RWPE2 (cell line): Measurements from ENCODE around the gene ADAMTS16.

Experiments
- ATAC-seq: fragments of 200-7000 bp; cut with Tn5 transposase; 3 replicates; pipeline ENCODE4 v1.9.1; 2021; ENCODE audit warnings: low read depth
- DNase-seq: peaks from one replicate; pipeline ENCODE4 v3.0.0-alpha.2; 2020; ENCODE audit warnings: low spot score
- H3K27ac ChIP-seq: fragments of 450-650 bp; 2 replicates; pipeline ENCODE4 v1.5.1; 2017; ENCODE audit warnings: mild to moderate bottlenecking; ENCODE audit not compliant: poor library complexity, severe bottlenecking
- H3K27me3 ChIP-seq: fragments of 250-450 bp; sonication (Bioruptor Pico); 2 replicates; pipeline ENCODE4 v1.5.1; 2021; ENCODE audit warnings: mild to moderate bottlenecking, moderate library complexity; ENCODE audit not compliant: insufficient read depth, poor library complexity, severe bottlenecking
- H3K36me3 ChIP-seq: fragments of 250-450 bp; sonication (Bioruptor Pico); 2 replicates; pipeline ENCODE4 v1.5.1; 2020; ENCODE audit warnings: low read depth, mild to moderate bottlenecking, moderate library complexity
- H3K4me1 ChIP-seq: fragments of 250-450 bp; sonication (Bioruptor Pico); 2 replicates; pipeline ENCODE4 v1.5.1; 2021; ENCODE audit warnings: mild to moderate bottlenecking, moderate library complexity; ENCODE audit not compliant: insufficient read depth, poor library complexity, severe bottlenecking
- H3K4me3 ChIP-seq: fragments of 250-450 bp; sonication (Bioruptor Pico); 2 replicates; pipeline ENCODE4 v1.5.1; 2021; ENCODE audit warnings: mild to moderate bottlenecking, moderate library complexity; ENCODE audit not compliant: severe bottlenecking
- H3K9me3 ChIP-seq: fragments of 250-450 bp; sonication (Bioruptor Pico); 2 replicates; pipeline ENCODE4 v1.5.1; 2021; ENCODE audit warnings: mild to moderate bottlenecking, moderate library complexity; ENCODE audit not compliant: severe bottlenecking
- CTCF ChIP-seq: fragments of 450-650 bp; IDR thresholded peaks from one replicate; pipeline ENCODE4 v1.5.1; 2017; ENCODE audit warnings: mild to moderate bottlenecking, moderate library complexity; ENCODE audit not compliant: poor library complexity, severe bottlenecking

Gene ADAMTS16

GRCh38 chr5:5169466-5169865 lies 29.3 kb downstream of the ADAMTS16 start:
- Histone ChIP-seq H3K4me3 (no peak overlapping the region), H3K27me3 (no peaks in the 10 kb centered on the region), H3K27ac (no peak overlapping the region), H3K9me3 (no peaks in the 10 kb centered on the region), H3K36me3 (no peaks in the 10 kb centered on the region), H3K4me1 (no peaks in the 10 kb centered on the region)
- ATAC-seq (no peak), DNase-seq (no peak)
- no peak for TF ChIP-seq CTCF

- H3K36me3 ChIP-seq = no peaks in the 10 kb centered on the region
- no peaks in the 10 kb centered on the region for H3K27me3 ChIP-seq
- H3K4me1 ChIP-seq = no peaks in the 10 kb centered on the region
- H3K4me3 ChIP-seq = no peak overlapping the region
- ATAC-seq (no peak), DNase-seq (no peak)
- TF ChIP-seq CTCF = no peak
- H3K27ac ChIP-seq = no peak overlapping the region
- no peaks in the 10 kb centered on the region for H3K9me3 ChIP-seq
Observed at GRCh38 chr5:5178136-5178535, 38.0 kb downstream of the ADAMTS16 start.

GRCh38 chr5:5178580-5178979 lies 38.5 kb downstream of the ADAMTS16 start:
- H3K4me1 ChIP-seq = no peaks in the 10 kb centered on the region
- no peaks in the 10 kb centered on the region for H3K36me3 ChIP-seq
- no peaks in the 10 kb centered on the region for H3K27me3 ChIP-seq
- DNase-seq (no peak), ATAC-seq (no peak)
- H3K9me3 ChIP-seq = no peaks in the 10 kb centered on the region
- TF ChIP-seq CTCF = no peak
- H3K27ac ChIP-seq = no peak overlapping the region
- H3K4me3 ChIP-seq = no peak overlapping the region

- Histone ChIP-seq H3K4me1 (no peaks in the 10 kb centered on the region), H3K9me3 (no peaks in the 10 kb centered on the region), H3K4me3 (no peak overlapping the region), H3K27me3 (no peaks in the 10 kb centered on the region), H3K27ac (no peak overlapping the region), H3K36me3 (no peaks in the 10 kb centered on the region)
- no peak for DNase-seq
- ATAC-seq = no peak
- no peak for TF ChIP-seq CTCF
Observed at GRCh38 chr5:5179079-5179478, 38.9 kb downstream of the ADAMTS16 start.

- H3K36me3 ChIP-seq = no peaks in the 10 kb centered on the region
- no peak for TF ChIP-seq CTCF
- no peaks in the 10 kb centered on the region for H3K4me1 ChIP-seq
- no peaks in the 10 kb centered on the region for H3K27me3 ChIP-seq
- H3K9me3 ChIP-seq = no peaks in the 10 kb centered on the region
- DNase-seq = no peak
- H3K27ac ChIP-seq = no peak overlapping the region
- H3K4me3 ChIP-seq = no peak overlapping the region
- no peak for ATAC-seq
Observed at GRCh38 chr5:5179597-5179996, 39.5 kb downstream of the ADAMTS16 start.
